Measurements from ENCODE around the gene PPARD.

The PPARD gene

DNA sequence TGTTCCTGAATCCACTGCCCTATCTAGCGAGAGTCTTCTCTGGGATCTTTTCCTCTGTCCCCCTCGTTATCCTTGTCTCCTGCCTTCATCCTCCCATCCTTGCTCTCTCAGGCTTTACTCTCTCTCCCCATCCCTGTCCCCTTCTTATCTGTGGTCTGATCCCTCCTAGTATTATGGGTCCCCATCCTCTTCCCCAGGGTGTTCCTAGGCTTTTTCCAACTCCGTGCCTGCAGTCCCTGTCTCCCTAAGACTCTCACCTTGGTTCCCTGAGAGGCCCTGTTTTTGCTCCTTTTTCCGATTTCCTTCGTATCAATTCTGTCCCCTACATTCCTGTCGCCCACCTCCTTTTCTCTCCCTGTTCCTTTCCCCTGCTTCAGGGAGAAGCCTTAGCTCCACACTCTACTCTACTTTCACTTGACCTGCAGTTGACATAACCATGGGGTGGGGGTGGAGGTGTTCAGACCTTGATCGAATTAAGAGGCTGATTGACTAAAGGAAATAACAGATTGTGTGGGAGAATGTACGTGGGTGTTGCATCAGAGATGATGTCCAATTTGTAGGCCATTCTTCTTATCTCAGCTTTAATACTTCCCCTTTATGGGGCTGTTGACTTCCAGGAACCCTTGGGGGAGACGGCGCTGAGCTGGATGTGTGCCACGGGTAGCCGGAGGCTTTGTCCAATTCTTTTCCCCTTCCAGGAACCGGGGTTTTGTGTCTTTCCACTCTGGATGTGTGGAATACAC, 905 bp downstream of the PPARD start:
- H3K4ac ChIP-seq (ENCODE audit: low read depth, low read length), result no peak overlapping the region
- no peak overlapping the region for H2BK120ac ChIP-seq (ENCODE audit: low read depth, low read length)
- WGBS (ENCODE audit: extremely low coverage, insufficient coverage, low lambda C conversion rate), result no CpG with 5 or more reads among the region's 13 CpGs
- H3K23ac ChIP-seq (ENCODE audit: low read length), result no peak overlapping the region
- no peak for DNase-seq
- H3K36me3 ChIP-seq (ENCODE audit: control insufficient read depth, insufficient read depth, low read length), result no peaks in the 10 kb centered on the region
- peak overlapping the region; percentile 87 for H3K4me2 ChIP-seq (ENCODE audit: low read length)
- no peak overlapping the region for H2BK5ac ChIP-seq (ENCODE audit: low read length)
- no peaks in the 10 kb centered on the region for H3K79me2 ChIP-seq (ENCODE audit: control insufficient read depth, insufficient read depth, low read length)
- H3K56ac ChIP-seq (ENCODE audit: low read length), result peak overlapping the region; percentile 87
- H3K18ac ChIP-seq (ENCODE audit: low read length), result no peak overlapping the region
- H2BK15ac ChIP-seq (replicated peaks; ENCODE audit: low read depth), result no peak overlapping the region
- no peaks in the 10 kb centered on the region for H3K27me3 ChIP-seq (ENCODE audit: insufficient read depth, low read length, poor library complexity)
- no peak overlapping the region for H4K8ac ChIP-seq (ENCODE audit: low read depth, low read length)
- H3K79me1 ChIP-seq (ENCODE audit: low read length), result no peaks in the 10 kb centered on the region
- no peaks in the 10 kb centered on the region for H3K4me1 ChIP-seq (ENCODE audit: control insufficient read depth, low read depth, low read length)
- H2AK5ac ChIP-seq (ENCODE audit: low read length), result no peak overlapping the region
- peak overlapping the region; percentile 88 for H3K4me3 ChIP-seq (ENCODE audit: low read length)
- H4K5ac ChIP-seq (ENCODE audit: low read length), result no peak overlapping the region
- peak overlapping the region; percentile 86 for H3K9ac ChIP-seq (ENCODE audit: low read length)
- H3K27ac ChIP-seq (ENCODE audit: low read depth, low read length), result no peak overlapping the region

DNA sequence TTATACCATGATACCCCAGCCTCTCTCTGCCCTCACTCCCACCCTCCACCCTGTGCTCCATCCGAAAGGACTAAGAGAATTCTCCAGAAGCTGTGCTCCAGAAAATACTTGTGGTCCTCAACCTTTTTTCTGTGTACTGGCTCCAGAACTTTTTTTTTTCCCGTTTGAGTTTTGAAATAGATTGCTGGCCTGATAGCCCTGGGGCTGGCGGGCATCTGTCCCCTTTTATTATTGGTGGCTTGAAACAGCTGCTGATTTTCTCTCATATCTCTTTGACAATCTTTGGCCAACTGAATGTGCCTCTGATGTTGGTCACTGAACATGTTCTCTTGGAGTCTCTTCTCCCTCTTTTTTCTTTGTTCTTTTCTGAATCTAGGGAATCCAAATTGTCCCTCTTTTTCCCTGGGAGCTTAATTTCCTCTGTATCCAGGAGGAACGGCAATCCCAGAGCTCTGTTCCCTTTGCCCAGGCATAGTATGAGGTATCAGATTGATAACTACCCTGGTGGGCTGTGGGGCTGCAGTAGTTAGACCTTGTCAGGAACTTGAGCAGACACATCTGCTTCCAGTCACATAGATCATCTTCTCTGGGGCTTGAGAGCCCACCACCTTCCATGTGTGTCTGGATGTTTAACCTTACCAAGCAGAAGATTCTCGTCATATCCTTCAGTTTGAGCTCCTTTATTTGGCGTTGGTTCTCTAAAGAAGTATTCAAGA, 1.6 kb downstream of the PPARD start:
- DNase-seq, result no peak
- H3K27ac ChIP-seq (ENCODE audit: low read depth, low read length), result no peak overlapping the region
- H3K4me3 ChIP-seq (ENCODE audit: low read length), result no peak overlapping the region

DNA sequence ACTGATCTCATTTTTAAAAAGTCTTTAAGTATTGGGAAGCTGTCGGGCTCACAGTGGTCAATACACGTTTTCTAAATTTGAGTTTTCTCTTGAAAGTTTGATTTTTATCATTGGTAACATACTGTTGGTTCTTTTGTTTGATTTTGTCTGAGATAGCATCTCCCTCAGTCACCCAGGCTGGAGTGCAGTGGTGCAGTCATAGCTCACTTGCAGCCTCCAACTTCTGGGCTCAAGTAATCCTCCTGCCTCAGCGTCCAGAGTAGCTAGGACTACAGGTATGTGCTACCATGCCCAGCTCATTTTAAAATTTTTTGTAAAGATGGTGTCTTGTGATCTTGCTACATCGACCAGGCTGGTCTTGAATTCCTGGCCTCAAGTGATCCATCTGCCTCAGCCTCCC, 9.1 kb downstream of the PPARD start:
- WGBS (ENCODE audit: extremely low coverage, insufficient coverage, low lambda C conversion rate), result no CpG with 5 or more reads among the region's 4 CpGs
- DNase-seq, result no peak

More for the DNA sequence above, 1.6 kb downstream of the PPARD start:
- Histone ChIP-seq H2BK120ac (ENCODE audit: low read depth, low read length) (no peak overlapping the region), H4K8ac (ENCODE audit: low read depth, low read length) (no peak overlapping the region), H3K4ac (ENCODE audit: low read depth, low read length) (no peak overlapping the region), H4K5ac (ENCODE audit: low read length) (no peak overlapping the region), H3K9ac (ENCODE audit: low read length) (no peak overlapping the region), H3K18ac (ENCODE audit: low read length) (no peak overlapping the region), H3K27me3 (ENCODE audit: insufficient read depth, low read length, poor library complexity) (no peaks in the 10 kb centered on the region), H3K4me1 (ENCODE audit: control insufficient read depth, low read depth, low read length) (no peaks in the 10 kb centered on the region), H2BK5ac (ENCODE audit: low read length) (no peak overlapping the region), H2AK5ac (ENCODE audit: low read length) (no peak overlapping the region), H3K23ac (ENCODE audit: low read length) (no peak overlapping the region), H3K56ac (ENCODE audit: low read length) (peak overlapping the region; percentile 31), H3K79me2 (ENCODE audit: control insufficient read depth, insufficient read depth, low read length) (no peaks in the 10 kb centered on the region), H3K36me3 (ENCODE audit: control insufficient read depth, insufficient read depth, low read length) (no peaks in the 10 kb centered on the region), H2BK15ac (replicated peaks; ENCODE audit: low read depth) (no peak overlapping the region), H3K79me1 (ENCODE audit: low read length) (no peaks in the 10 kb centered on the region), H3K4me2 (ENCODE audit: low read length) (no peak overlapping the region)
- no CpG with 5 or more reads among the region's 6 CpGs for WGBS (ENCODE audit: extremely low coverage, insufficient coverage, low lambda C conversion rate)

DNA sequence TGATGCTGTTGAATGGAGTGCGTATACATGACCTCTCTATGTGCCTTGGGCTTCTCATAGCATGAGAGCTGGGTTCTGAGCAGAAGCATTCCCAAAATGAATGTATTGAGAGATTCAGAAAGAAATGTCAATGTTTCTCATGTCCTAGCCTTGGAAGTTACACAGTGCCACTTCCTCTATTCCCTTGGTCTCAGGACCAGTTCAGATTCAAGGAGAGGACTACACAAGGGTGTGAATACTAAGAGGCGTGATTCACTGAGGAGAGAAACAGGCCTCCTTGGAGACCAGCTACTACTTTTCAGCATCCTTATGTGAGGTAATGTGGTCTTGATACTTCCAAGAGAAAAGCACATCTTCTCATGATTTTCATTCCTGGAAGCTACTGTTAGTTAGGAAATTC, 10.4 kb downstream of the PPARD start:
- H3K23ac ChIP-seq (ENCODE audit: low read length), result no peak overlapping the region
- no peak overlapping the region for H3K4me2 ChIP-seq (ENCODE audit: low read length)
- H2AK5ac ChIP-seq (ENCODE audit: low read length), result no peak overlapping the region
- H3K27ac ChIP-seq (ENCODE audit: low read depth, low read length), result no peak overlapping the region
- peaks cover 2% of the 10 kb centered on the region for H3K79me1 ChIP-seq (ENCODE audit: low read length)
- no CpG with 5 or more reads among the region's 2 CpGs for WGBS (ENCODE audit: extremely low coverage, insufficient coverage, low lambda C conversion rate)
- no peak overlapping the region for H3K4ac ChIP-seq (ENCODE audit: low read depth, low read length)
- no peak overlapping the region for H3K18ac ChIP-seq (ENCODE audit: low read length)
- H3K56ac ChIP-seq (ENCODE audit: low read length), result no peak overlapping the region
- no peak overlapping the region for H4K8ac ChIP-seq (ENCODE audit: low read depth, low read length)
- H2BK120ac ChIP-seq (ENCODE audit: low read depth, low read length), result no peak overlapping the region
- H2BK15ac ChIP-seq (replicated peaks; ENCODE audit: low read depth), result no peak overlapping the region
- no peaks in the 10 kb centered on the region for H3K4me1 ChIP-seq (ENCODE audit: control insufficient read depth, low read depth, low read length)
- H3K36me3 ChIP-seq (ENCODE audit: control insufficient read depth, insufficient read depth, low read length), result peaks cover 1% of the 10 kb centered on the region
- H2BK5ac ChIP-seq (ENCODE audit: low read length), result no peak overlapping the region
- H3K9ac ChIP-seq (ENCODE audit: low read length), result no peak overlapping the region
- H3K4me3 ChIP-seq (ENCODE audit: low read length), result no peak overlapping the region
- H4K5ac ChIP-seq (ENCODE audit: low read length), result no peak overlapping the region
- DNase-seq, result no peak
- H3K79me2 ChIP-seq (ENCODE audit: control insufficient read depth, insufficient read depth, low read length), result no peaks in the 10 kb centered on the region
- no peaks in the 10 kb centered on the region for H3K27me3 ChIP-seq (ENCODE audit: insufficient read depth, low read length, poor library complexity)

More for the DNA sequence above, 9.1 kb downstream of the PPARD start:
- H3K4ac ChIP-seq (ENCODE audit: low read depth, low read length), result no peak overlapping the region
- no peaks in the 10 kb centered on the region for H3K27me3 ChIP-seq (ENCODE audit: insufficient read depth, low read length, poor library complexity)
- H3K23ac ChIP-seq (ENCODE audit: low read length), result no peak overlapping the region
- H3K4me2 ChIP-seq (ENCODE audit: low read length), result no peak overlapping the region
- H3K36me3 ChIP-seq (ENCODE audit: control insufficient read depth, insufficient read depth, low read length), result peaks cover 1% of the 10 kb centered on the region
- H3K79me2 ChIP-seq (ENCODE audit: control insufficient read depth, insufficient read depth, low read length), result no peaks in the 10 kb centered on the region
- H2BK5ac ChIP-seq (ENCODE audit: low read length), result no peak overlapping the region
- H3K56ac ChIP-seq (ENCODE audit: low read length), result no peak overlapping the region
- no peak overlapping the region for H2BK15ac ChIP-seq (replicated peaks; ENCODE audit: low read depth)
- H3K27ac ChIP-seq (ENCODE audit: low read depth, low read length), result no peak overlapping the region
- no peak overlapping the region for H3K9ac ChIP-seq (ENCODE audit: low read length)
- H3K79me1 ChIP-seq (ENCODE audit: low read length), result peaks cover 2% of the 10 kb centered on the region
- H4K5ac ChIP-seq (ENCODE audit: low read length), result no peak overlapping the region
- H3K4me1 ChIP-seq (ENCODE audit: control insufficient read depth, low read depth, low read length), result no peaks in the 10 kb centered on the region
- no peak overlapping the region for H3K18ac ChIP-seq (ENCODE audit: low read length)
- no peak overlapping the region for H4K8ac ChIP-seq (ENCODE audit: low read depth, low read length)
- H2BK120ac ChIP-seq (ENCODE audit: low read depth, low read length), result no peak overlapping the region
- no peak overlapping the region for H2AK5ac ChIP-seq (ENCODE audit: low read length)
- H3K4me3 ChIP-seq (ENCODE audit: low read length), result no peak overlapping the region

DNA sequence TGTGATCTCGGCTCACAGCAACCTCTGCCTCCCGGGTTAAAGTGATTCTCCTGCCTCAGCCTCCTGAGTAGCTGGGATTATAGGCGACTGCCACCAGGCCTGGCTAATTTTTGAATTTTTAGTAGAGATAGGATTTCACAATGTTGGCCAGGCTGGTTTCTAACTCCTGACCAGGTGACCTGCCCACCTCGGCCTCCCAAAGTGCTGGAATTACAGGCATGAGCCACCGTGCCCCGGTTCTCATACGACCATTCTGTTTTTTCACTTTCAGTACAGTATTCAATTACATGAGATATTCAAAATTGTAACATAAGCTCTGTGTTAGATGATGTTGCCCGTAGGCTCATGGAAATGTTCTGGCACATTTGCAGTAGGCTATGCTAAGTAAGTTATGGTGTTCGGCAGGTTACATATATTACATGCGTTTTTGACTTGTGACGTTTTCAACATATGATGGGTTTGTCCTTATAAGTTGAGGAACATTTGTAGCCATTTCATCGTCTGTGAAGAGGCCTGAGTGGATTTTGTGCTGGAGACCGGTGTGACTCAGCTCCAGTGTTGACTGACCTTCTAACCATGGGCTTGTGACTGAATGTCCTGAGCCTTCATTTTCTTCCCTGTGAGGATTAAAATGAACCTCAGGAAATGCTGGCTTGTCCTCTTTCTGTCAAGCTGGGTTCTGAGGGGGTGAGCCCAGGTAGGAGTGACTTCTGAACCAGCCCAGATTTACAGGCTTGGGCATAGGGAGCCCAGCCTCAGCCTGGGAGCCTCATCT, 12.2 kb downstream of the PPARD start:
- no CpG with 5 or more reads among the region's 13 CpGs for WGBS (ENCODE audit: extremely low coverage, insufficient coverage, low lambda C conversion rate)
- no peaks in the 10 kb centered on the region for H3K79me2 ChIP-seq (ENCODE audit: control insufficient read depth, insufficient read depth, low read length)
- H3K27ac ChIP-seq (ENCODE audit: low read depth, low read length), result no peak overlapping the region
- no peak overlapping the region for H3K9ac ChIP-seq (ENCODE audit: low read length)
- no peaks in the 10 kb centered on the region for H3K4me1 ChIP-seq (ENCODE audit: control insufficient read depth, low read depth, low read length)
- no peak overlapping the region for H2BK15ac ChIP-seq (replicated peaks; ENCODE audit: low read depth)
- H2AK5ac ChIP-seq (ENCODE audit: low read length), result no peak overlapping the region
- no peak overlapping the region for H3K4ac ChIP-seq (ENCODE audit: low read depth, low read length)
- no peak overlapping the region for H3K4me3 ChIP-seq (ENCODE audit: low read length)
- H3K18ac ChIP-seq (ENCODE audit: low read length), result no peak overlapping the region
- H4K5ac ChIP-seq (ENCODE audit: low read length), result no peak overlapping the region
- H3K4me2 ChIP-seq (ENCODE audit: low read length), result no peak overlapping the region
- H3K36me3 ChIP-seq (ENCODE audit: control insufficient read depth, insufficient read depth, low read length), result peaks cover 1% of the 10 kb centered on the region
- no peak overlapping the region for H3K23ac ChIP-seq (ENCODE audit: low read length)
- H2BK120ac ChIP-seq (ENCODE audit: low read depth, low read length), result no peak overlapping the region
- H4K8ac ChIP-seq (ENCODE audit: low read depth, low read length), result no peak overlapping the region
- H3K56ac ChIP-seq (ENCODE audit: low read length), result no peak overlapping the region
- no peak for DNase-seq
- no peak overlapping the region for H2BK5ac ChIP-seq (ENCODE audit: low read length)
- peaks cover 2% of the 10 kb centered on the region for H3K79me1 ChIP-seq (ENCODE audit: low read length)
- H3K27me3 ChIP-seq (ENCODE audit: insufficient read depth, low read length, poor library complexity), result no peaks in the 10 kb centered on the region
